ENCODE data around the gene EML1.

GRCh38 chr14:99777951-99778350 lies 15.3 kb upstream of the EML1 start:
- TF ChIP-seq EZH2 (IDR thresholded peaks at IDR 0.05) (no peak), POLR2AphosphoS5 (IDR thresholded peaks at IDR 0.05; ENCODE audit: borderline replicate concordance, low read depth, low read length) (no peak)

Data from SK-N-MC (cell line).